HG03520 (cell line): ENCODE data around the gene SSTR3.
A peak's percentile ranks its signal among the peaks of the same experiment; 100 is the strongest.
"Not testable (repeated sequence)": the region's sequence is repeated elsewhere in the genome, so short reads cannot be mapped to it uniquely, and the experiment has no call there.

ENCODE experiments used
- ATAC-seq: cut with Tn5 transposase; IDR thresholded peaks from one replicate; pipeline ENCODE4 v1.9.1; 2021; ENCODE audit warnings: mild to moderate bottlenecking, moderate library complexity; ENCODE audit not compliant: unreplicated experiment

The SSTR3 gene

GRCh38 chr22:37243402-37244113, 31.3 kb upstream of the SSTR3 start:
- no peak for ATAC-seq

DNA sequence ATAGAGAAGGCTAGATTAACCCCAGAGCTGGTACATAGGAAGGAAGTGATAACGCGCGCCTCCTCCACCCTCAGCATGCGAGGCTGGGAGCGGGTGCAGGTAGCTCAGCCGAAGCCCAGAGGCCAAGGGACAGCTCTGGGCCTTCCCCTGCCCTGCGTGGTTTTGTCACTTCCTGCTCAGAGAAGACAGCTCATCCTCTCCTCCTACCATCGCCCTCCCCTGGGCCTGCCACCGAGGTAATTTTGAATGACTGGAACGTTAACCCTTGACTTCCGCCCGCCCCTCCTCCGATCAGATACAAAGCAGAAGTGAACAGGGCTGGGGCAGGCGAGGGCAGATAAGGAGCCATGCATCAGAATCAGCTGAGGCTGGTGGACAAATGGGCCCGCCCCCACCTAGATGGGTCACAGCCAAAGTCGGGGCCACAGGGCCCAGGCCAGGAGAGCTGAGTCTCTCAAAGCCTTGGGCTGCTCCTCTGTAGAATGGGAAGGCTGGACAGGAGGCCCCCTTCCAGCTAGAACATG, 30.2 kb upstream of the SSTR3 start:
- ATAC-seq = peak; percentile 46

GRCh38 chr22:37241351-37242142, 29.3 kb upstream of the SSTR3 start:
- no peak for ATAC-seq

DNA sequence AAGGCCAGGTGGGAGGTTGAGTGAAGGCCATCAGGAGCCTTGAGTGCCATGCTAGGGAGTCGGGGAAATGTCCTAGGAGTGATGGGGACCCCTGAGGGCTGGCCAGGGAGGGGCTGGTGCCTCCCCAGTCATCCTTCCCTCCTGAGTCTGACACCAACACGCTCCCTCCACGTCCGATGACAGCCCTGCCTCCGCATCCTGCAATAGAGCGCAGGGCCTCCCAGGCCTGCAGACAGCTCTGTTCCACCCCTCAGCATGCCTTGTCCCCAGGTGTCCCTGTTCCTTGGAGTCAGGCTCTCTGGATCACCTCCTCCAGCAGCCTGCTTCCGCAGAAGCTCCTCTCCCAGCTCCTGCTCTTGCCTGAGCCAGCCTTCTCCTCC, 28.7 kb upstream of the SSTR3 start:
- no peak for ATAC-seq

- ATAC-seq = no peak
These were observed 28.1 kb upstream of the SSTR3 start for GRCh38 chr22:37240240-37240940.

- ATAC-seq = no peak
These were observed 27.3 kb upstream of the SSTR3 start for GRCh38 chr22:37239336-37240239.

DNA sequence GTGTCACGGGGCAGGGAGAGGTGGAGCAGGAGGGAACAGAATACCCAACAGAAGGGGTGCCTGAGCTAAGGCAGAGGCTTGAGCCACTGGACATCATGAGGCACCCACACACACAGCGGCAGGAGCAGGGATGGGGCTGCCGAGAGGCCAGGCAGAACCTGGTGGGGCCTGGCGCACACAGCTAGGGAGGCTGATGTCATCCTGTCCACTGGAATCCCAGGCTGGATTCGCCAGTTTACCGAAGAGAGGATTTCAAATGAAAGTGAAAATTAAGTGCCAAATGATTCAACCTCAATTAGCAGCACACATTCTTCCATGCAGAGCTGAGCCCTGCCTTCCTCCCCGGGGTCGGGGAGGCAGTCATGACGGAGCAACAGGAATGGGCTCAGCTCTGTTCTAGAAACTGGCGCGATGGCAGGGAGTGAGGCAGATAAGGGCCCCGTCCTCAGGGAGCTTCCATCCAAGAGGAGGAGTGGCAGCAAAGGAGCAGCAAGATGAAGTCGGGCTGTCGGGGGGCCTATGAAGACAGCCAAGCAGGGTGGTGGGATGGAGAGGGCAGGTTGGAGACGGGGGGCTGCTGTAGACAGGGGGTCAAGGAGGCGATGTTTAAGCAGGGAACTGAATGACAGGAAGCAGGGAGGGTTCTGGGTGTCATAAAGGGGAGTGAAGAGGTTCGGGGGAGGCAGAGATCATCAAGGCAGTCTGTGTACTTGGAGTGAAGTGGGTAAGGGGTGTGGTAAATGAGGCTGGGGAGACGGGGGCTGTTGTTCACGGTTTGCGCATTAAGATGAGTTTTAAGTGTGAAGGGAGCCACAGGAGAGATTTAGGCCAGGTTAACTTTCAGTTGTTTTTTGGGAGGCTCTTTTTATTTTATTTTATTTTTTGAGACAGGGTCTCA, 25.3 kb upstream of the SSTR3 start:
- ATAC-seq = no peak

DNA sequence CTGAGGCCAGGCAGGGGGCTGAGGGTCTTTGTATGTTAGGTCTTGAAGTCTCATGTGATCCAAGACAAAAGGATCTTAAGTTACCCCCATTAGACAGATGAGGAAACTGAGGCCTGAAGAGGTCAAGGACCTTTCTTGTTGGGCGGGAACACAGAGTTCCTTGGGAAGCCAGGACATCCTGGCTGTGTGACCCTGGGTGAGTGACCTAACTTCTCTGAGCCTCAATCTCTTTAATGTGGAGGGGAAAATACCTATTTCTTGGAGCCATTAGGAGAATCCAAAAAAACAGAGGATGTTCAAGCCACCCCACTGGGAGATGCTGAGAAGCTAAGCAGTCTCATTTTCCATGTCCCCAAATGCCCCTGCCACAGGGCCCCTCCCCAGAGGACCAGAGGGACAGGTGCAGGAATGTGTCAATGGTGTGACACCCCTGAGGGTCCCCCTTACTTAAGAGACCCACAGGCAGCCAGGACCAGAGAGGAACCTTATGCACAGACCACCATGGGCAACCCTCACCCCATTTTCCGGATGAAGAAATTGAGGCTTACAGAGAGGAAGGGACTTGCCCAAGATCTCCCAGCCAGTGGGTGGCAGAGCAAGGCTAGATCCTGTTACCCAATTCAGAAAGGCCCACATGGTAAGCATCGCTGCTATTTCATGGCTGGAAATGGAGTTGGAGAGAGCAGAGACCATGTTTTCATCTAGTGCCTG, 23.8 kb upstream of the SSTR3 start:
- ATAC-seq = no peak

DNA sequence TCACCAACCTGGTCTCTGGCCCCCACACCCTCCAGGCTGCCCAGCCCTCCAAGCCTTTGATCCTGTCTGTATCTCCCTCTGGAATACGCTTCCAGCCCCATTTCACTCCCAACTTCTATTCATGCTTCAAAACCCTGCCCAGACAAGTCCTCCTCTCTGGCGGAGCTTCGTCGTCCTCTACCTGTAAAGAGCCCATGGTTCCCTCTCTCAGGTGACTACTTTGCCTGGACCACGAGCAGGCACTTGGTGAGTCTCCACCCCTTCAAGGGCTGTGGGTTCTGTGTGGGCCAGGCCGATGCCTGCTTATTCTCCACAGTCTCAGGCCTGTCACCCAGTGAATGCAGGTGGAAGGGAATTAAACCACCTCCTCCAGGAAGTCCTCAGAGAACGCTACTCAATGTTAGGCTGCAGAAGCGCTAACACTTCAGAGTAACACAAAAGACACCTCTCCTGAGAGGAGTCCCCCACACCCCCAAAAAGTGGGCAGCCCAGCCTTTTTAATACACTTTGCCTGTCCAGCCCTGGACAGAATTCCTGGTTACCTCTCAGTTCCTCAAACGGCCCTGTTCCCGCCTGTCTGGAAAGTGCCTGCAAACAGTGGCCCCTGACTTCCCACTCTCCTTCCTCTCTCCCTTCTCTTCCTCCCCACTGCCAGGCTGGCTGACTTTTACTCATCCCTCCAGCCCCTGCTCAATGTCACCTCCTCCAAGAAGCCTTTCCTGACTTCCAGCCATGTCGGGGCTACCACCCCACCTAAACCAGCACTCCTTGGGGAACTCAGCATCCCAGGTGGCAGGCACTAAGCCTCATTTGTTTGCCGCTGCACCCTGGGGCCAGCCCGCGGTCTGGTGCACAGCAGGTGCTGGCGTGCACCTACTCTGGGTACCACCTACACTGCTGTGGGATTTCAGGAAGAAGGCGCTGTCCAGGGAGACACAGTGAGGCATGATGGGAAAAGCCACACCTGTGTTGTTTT, 22.7 kb upstream of the SSTR3 start:
- ATAC-seq = no peak

DNA sequence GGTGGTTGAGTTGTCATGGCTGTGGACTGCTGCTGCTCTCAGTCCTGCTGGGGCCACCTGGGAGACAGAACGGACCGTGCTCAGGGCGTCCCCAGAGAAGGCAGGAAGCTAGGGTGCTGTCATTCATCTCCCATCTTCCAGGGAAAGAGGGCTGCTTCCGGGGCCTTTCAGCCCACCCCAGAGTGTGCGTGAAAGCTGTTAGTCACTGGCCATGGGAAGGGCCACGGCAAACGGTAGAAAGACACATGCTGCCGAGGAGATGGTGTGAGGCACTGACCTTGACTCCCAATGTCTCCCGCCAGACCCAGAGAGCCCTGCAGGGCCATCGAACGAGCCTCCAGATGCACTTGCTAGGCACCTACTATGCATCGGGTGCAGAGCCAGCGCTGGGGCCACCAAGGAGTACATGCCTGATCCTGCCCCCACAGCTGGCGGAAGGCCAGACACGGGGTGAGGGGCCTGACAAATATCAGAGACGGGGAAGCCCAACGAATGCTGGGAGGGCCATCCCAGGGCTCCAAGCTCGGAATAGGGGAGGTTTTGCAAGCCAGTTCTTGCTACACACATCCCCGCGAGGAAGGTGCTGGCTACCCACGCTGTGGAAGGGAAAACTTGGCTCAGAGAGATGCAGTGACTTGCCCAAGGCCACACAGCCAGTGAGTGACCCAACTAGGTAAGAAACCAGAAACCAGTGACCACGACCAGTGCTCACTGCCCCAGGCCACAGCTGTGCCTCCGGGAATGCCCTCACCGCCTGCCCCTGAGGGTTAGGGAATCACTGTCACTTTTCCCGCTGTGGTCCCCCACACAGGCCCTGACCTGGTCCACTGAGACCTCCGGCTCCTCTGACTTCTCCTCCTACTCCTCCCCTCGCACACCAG, 21.7 kb upstream of the SSTR3 start:
- ATAC-seq = no peak

- ATAC-seq = not testable (repeated sequence)
These were observed 21.1 kb upstream of the SSTR3 start for GRCh38 chr22:37233371-37233750.

- ATAC-seq = no peak
These were observed 20.1 kb upstream of the SSTR3 start for GRCh38 chr22:37232140-37232998.

DNA sequence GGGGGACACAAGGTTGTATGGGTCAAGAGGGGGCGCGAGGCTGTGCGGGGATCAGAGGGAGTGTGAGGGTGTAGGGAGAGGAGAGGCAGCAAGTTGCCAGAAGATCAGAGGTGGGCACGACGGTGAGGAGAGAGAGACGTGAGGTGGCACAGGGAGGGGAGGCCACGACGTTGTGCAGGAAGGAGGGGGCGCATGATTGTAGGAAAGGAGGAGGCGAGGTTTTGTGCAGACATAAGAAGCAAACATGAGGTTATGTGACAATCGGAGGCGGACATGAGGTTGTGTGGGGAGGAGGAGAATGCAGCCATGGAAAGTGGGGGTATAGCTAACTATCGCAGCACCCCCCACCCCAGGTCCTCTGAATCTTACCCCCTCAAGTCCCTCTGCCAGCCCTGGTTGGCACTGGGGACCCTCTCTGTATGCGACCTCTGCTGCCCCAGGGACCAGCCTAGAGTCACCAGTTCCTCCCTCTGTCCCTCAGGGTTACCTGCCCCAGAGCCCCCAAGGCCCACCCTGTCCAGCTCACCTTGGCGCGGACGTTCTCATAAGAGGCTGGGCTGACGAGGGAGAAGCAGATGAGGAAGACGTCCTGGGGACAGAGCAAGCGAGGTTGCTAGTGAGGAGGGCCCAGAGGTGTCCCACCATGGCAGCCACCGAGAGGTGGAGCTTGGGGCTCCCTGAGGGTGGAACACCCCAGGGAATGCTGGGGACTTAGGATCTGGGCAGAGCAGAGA, 19.3 kb upstream of the SSTR3 start:
- ATAC-seq = no peak

DNA sequence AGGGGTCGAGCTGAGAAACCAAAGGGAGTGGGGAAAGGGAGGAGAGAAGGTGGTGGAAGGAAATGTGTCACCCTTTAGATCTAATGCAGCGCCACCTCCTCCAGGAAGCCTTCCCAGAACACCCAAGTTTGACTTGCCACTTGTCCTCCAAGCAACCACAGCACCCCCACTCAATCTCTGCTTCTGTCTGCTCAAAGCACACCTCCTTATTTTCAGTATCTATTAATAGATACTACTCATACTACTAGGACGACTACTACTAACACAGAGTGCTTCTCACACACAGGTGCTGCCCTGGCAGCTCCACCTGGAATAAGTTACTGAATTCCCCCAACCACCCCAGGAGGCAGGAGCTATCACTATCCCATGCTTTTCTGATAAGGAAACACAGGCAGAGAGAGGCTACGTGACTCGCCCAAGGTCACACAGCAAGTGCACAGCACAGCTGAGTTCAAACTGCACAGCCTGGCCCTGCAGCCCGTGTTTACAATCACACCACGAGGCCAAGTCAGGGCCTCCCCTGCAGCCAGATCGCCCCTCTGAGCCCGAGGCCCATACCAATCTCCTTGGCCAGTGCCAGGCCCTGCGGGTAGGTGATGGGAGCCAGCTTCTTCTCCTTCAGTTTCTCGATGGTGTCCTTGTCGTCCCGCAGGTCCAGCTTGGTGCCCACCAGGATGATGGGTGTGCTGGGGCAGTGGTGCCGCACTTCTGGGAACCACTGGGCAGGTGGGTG, 18.6 kb upstream of the SSTR3 start:
- ATAC-seq = peak; percentile 42
